Stimulated activated CD4-positive, alpha-beta T cell treated with anti-CD3 and anti-CD28 coated beads, Interleukin-12 subunit alpha, Interleukin-12 subunit beta, amount 100 ng/mL, for 24 hours (primary cell): ENCODE results near the gene ZNF697.
A peak's percentile ranks its signal among the peaks of the same experiment; 100 is the strongest.
"Not testable (repeated sequence)": the region's sequence is repeated elsewhere in the genome, so short reads cannot be mapped to it uniquely, and the experiment has no call there.

ENCODE experiments used
- DNase-seq, 2 experiments: peaks; one replicate each; pipeline ENCODE4 v3.0.0-alpha.2; 2020; ENCODE audit warnings: low read depth in 2 of 2

Gene ZNF697

GRCh38 chr1:119647734-119648619 is at the start of gene ZNF697:
Gene ZNF697 (minus strand): TSS chr1:119648266. CDS start chr1:119626100, 22,166 bp downstream.
- DNase-seq, result peak; percentile 24 to 60

GRCh38 chr1:119697598-119697997 is 49.5 kb upstream of the ZNF697 start:
- no peak for DNase-seq

- DNase-seq, result not testable (repeated sequence)
These were observed 48.8 kb upstream of the ZNF697 start for GRCh38 chr1:119696863-119697262.

- DNase-seq, result no peak
These were observed 41.4 kb upstream of the ZNF697 start for GRCh38 chr1:119689511-119689910.

- DNase-seq, result no peak
These were observed 40.7 kb upstream of the ZNF697 start for GRCh38 chr1:119688810-119689209.

GRCh38 chr1:119687434-119688079 is 39.5 kb upstream of the ZNF697 start:
- no peak for DNase-seq

GRCh38 chr1:119686661-119687060 is 38.6 kb upstream of the ZNF697 start:
- no peak for DNase-seq

- no peak for DNase-seq
These were observed 35.8 kb upstream of the ZNF697 start for GRCh38 chr1:119683893-119684292.

GRCh38 chr1:119682141-119682540 is 34.1 kb upstream of the ZNF697 start:
- no peak for DNase-seq

- DNase-seq, result no peak
These were observed 33.5 kb upstream of the ZNF697 start for GRCh38 chr1:119681560-119681959.

GRCh38 chr1:119680723-119681122 is 32.7 kb upstream of the ZNF697 start:
- DNase-seq, result no peak

- no peak for DNase-seq
These were observed 32.1 kb upstream of the ZNF697 start for GRCh38 chr1:119680193-119680592.

GRCh38 chr1:119679223-119679622 is 31.2 kb upstream of the ZNF697 start:
- DNase-seq, result no peak

GRCh38 chr1:119676571-119677206 is 28.6 kb upstream of the ZNF697 start:
- DNase-seq, result no peak

GRCh38 chr1:119675349-119676345 is 27.6 kb upstream of the ZNF697 start:
- peak; percentile 33 to 69 for DNase-seq

GRCh38 chr1:119674835-119675289 is 26.8 kb upstream of the ZNF697 start:
- DNase-seq, result peak in 1 of 2 experiments; percentile 16

GRCh38 chr1:119674111-119674526 is 26.1 kb upstream of the ZNF697 start:
- no peak for DNase-seq

GRCh38 chr1:119673171-119673940 is 25.3 kb upstream of the ZNF697 start:
- no peak for DNase-seq

- DNase-seq, result no peak
These were observed 22.8 kb upstream of the ZNF697 start for GRCh38 chr1:119670898-119671297.

- DNase-seq, result no peak
These were observed 19.1 kb upstream of the ZNF697 start for GRCh38 chr1:119667173-119667572.
